Tibial nerve (tissue), 4 donors: ENCODE results near the gene PLCL2.

Experiments used
- EP300 ChIP-seq, 2 donors: sonication (generic); formaldehyde crosslinking; IDR thresholded peaks; one replicate each; pipeline ENCODE4 v1.6.1; 2017; ENCODE audit warnings: antibody characterized with exemption in 2 of 2, mild to moderate bottlenecking in 1 of 2
- POLR2A ChIP-seq, 2 donors: fragments of 450-650 bp; IDR thresholded peaks; one replicate each; pipeline ENCODE4 v1.6.1; 2017; ENCODE audit warnings: antibody characterized with exemption in 2 of 2, mild to moderate bottlenecking in 2 of 2, moderate library complexity in 2 of 2
- TF ChIP-seq, protein P1 (sequence below), 5 experiments: fragments of 200-600 bp in 3 of 5; fragments of 450-650 bp in 2 of 5; sonication (generic) in 3 of 5; IDR thresholded peaks; one replicate each; pipeline ENCODE4 v1.5.1; 2016 to 2019; ENCODE audit warnings: antibody characterized with exemption in 5 of 5, mild to moderate bottlenecking in 3 of 5, moderate library complexity in 2 of 5

DNA sequence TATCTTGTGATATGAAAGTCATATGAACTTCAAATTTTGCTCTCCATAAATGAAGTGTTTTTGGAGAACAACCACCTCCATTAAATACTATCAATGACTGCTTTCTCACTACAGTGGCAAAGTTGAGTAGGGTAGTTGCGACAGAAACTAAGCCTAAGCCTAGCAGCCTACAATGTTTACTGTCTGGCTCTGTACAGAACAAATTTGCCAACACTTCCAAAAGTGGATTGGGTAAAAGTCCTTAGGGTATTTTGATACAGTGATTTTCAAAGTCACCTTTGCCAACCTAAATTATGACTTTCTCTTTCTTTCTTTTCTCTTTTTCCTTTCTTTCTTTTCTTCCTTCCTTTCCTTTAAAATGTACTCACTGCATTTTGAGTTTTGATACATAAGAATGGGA, 142.6 kb downstream of the PLCL2 start:
- TF ChIP-seq, protein P1, sequence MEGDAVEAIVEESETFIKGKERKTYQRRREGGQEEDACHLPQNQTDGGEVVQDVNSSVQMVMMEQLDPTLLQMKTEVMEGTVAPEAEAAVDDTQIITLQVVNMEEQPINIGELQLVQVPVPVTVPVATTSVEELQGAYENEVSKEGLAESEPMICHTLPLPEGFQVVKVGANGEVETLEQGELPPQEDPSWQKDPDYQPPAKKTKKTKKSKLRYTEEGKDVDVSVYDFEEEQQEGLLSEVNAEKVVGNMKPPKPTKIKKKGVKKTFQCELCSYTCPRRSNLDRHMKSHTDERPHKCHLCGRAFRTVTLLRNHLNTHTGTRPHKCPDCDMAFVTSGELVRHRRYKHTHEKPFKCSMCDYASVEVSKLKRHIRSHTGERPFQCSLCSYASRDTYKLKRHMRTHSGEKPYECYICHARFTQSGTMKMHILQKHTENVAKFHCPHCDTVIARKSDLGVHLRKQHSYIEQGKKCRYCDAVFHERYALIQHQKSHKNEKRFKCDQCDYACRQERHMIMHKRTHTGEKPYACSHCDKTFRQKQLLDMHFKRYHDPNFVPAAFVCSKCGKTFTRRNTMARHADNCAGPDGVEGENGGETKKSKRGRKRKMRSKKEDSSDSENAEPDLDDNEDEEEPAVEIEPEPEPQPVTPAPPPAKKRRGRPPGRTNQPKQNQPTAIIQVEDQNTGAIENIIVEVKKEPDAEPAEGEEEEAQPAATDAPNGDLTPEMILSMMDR (IDR thresholded peaks at IDR 0.05) = no peak
- TF ChIP-seq POLR2A (IDR thresholded peaks at IDR 0.05) = no peak
- TF ChIP-seq EP300 (IDR thresholded peaks at IDR 0.05) = no peak
